HG03354 (cell line): ENCODE measurements around the gene RGP1.

Source experiments
- ATAC-seq: cut with Tn5 transposase; IDR thresholded peaks from one replicate; pipeline ENCODE4 v1.9.1; 2021; ENCODE audit warnings: mild to moderate bottlenecking; ENCODE audit not compliant: unreplicated experiment, poor library complexity, severe bottlenecking

RGP1 gene

DNA sequence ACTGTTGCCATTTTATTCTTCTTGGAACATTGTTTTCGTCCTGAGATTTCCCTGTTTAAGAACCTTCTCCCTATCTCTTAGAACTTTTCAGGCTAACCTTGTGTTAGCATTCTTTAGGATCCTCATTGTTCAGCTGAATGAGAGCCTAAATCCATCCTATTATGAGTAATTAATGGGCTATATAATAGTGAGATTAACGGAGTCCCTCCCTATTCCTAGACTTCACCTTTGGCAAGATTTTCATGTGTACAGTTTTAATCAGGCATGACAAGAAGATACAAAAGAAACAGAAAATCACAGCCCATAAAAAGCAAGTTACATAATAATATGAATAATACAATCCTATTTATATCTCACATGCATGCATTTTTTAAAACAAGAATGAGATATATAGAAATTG, 14.1 kb downstream of the RGP1 start:
- ATAC-seq, result no peak

DNA sequence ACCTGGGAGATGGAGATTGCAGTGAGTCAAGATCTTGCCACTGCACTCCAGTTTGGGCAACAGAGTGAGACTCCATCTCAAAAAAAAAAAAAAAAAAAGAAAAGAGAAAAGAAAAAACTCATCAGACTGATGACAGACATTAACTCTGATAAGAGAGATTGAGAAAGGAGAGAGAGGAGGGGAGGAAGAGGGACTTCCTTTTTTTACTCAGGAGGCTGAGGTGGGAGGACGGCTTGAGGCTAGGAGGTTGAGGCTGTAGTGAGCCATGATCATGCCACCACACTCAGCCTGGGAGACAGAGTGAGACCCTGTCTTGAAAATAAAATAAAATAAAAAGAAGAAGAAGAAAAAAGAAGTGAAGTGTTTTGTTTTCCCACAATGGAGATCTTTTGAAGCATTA, 14.7 kb downstream of the RGP1 start:
- ATAC-seq, result no peak

DNA sequence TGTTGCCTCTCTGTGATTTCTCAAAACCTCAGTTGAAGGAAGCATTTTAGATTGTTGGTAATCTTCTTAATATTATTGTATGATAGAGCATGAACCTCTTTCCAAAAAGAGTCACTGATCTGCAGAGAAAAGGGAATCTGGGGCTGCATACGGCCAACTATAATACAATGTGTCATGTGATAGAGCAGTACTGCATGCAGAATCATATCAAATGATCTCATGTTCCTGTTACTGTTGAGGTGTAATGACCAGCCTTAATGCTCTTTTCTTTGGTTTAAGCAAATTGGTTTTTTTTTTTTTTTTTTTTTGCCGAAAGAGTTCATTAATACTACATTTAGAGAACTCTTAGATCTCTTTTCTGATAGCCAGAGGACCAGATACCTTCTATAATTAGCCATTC, 17.9 kb downstream of the RGP1 start:
- no peak for ATAC-seq

DNA sequence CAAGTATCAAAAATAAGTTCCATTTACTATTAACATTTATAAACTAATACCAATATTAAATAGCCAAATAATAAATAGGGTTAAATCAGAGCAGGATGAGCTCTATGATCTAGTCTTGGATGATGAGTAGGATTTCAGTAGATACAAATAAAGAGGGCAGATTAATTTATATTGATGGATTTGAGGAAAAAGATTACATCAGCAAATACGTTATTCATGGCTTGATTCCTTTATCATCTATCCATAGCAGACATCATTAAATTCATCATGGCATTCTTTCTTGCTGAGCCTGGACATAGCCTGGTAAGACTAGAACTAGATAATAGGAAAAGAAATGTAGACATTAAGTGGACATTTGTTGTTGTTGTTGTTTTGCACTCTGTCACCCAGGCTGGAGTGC, 18.4 kb downstream of the RGP1 start:
- ATAC-seq, result no peak

DNA sequence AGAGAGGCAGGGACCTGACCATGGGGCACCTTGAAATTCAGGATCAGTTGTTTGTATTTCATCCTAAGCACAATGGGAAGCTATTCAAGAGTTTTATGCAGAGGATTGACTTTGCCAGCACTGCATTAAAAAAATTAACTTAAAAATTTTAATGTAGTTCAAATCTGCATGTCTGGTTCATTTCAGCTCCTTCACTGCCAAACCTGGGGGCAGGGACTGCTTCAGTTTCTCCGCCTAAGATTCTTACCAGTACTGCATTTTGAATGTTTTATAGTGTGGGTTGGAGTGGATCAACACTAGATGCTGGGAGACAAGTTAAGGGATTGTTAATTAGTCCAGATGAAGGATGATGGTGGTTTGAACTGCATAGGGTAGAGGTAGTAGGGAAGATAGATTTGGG, 20.7 kb downstream of the RGP1 start:
- no peak for ATAC-seq

DNA sequence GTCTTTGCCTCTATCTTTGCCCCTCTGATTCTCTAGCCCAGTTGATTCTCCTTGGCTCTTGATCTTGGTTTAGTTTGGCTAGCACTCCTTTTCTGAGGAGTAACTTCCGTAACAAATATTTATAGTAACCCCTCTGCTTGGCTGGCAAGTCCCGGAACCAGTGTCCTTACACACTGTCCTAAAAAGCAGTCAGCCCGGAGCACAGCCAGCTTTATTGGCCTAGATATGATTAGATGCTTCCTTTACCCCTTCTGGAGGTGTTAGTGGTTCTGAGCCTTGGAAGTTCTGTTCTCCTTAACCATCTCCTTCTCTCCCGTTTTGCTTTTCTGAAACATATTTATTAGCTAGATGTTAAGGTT, 22.0 kb downstream of the RGP1 start:
- no peak for ATAC-seq

DNA sequence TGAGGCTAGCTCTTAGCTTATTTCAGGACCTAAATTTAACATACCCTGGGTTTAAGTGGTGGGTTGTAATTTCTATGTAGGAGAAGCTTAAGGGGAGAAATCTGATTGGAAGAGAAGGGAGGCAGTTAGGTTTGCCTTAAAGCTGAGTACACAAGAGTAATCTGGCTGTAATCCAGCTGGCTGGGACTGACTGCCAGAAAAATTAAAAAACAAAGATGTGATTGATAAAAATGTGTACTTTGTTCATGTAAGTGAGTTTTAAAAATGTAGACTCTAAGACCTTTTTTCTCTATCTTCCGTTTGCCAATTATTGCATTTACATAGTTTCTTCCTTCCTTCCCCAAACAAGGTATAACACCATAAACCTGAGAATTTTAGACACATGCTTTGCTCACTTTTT, 22.4 kb downstream of the RGP1 start:
- no peak for ATAC-seq

DNA sequence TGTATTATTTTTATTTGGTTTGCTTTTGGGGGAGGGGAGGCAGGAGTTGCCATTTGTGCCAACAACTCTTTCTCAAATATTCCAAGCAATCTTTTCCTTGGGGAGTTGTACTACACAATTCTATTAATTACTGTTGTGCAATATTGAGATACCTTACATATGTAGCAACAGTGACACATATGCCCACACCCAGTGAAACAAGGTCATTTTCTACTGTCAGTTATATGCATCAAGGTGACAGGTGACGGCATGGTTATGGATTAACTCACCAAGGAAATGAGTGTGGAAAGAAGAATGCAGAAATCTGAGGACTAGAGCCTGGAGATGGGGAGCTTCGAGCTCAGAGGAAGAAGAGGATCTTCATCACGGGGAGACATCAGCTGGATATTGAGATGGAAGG, 22.9 kb downstream of the RGP1 start:
- no peak for ATAC-seq

DNA sequence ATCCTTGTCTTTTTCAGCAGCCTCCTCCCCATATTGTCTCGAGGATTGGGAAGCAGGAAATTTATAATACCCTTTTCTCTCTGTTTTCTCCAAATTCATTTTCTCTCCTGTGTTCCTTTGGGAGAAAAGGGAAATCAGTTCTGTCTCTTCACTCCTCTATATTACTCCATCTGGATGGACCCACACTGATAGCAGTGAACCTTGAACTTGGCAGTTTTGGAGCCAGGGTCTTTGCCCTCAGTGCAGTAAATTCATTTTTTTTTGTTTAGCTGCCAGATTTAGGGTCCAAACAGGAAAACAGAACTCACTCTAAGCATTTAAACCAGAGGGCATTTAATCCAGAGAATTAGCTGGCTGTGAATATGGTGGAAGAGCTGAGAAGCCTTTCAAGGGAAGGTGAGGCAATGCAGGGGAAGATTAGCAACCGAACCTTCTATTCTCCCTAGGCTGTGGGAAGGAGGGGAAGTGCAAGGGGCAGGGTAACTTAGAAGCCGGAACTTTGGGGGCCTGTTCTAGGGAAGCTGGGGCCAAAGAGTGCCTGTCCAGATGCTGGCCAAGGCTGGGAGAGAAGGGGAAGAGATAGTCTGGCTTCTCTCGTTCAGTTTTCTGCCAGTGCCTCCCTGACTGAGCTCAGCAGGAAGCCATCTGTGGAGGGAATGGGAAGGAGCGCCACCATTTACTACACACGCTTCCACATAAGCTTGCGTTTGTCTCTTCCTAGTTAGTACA, 26.0 kb downstream of the RGP1 start:
- no peak for ATAC-seq

DNA sequence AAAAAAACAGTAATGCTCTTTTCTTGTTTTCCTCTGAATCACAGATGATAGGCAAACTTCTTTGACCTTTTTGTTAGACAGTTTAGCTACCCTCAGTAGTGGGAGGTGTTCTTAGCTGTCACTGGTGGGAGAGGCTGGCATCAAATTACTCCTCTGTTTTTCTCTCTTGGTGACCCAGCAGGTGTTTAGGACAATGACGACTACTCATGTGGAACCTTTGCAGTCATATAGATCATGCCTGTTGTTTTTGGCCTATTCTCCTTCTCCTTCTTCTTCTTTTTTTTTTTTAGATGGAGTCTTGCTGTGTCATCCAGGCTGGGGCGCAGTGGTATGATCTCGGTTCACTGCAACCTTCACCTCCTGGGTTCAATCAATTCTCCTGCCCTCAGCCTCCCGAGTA, 26.9 kb downstream of the RGP1 start:
- no peak for ATAC-seq

DNA sequence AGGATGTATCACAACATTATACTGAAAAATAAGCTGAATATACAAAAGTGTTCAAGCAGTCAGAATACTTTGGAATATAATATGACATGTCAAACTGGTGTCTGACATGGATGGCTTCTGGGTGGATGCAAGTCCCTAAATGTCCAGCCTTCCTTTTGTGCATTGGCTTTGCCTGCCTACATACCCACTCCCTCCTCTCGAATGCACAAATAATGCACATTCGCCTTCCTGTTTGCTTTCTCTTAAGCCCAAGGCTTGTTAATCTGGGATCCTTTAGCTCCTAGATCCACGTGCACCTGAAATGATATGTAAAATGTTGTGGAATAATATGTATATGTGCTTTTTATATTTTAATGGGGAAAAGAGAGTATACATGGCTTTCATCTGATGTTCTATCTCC, 29.4 kb downstream of the RGP1 start:
- no peak for ATAC-seq

DNA sequence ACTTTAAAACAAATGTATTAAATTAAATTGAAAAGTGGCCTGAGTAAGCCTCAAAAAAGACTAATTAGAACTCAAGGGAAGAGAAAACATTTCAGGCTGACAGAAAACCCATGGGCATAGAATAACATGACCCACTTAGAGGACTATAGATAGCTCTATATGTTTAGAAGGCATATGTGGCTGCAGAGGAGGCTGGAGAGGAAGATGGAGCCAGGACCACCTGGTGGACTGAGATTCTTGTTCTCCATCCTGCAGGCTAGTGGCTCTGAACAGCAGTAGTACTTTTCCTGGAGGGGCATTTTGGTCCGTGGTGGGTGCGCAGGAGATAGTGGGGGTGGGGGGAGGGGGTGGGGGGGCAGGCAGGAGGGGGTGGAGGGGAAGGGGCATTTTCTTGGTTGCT, 32.0 kb downstream of the RGP1 start:
- no peak for ATAC-seq

DNA sequence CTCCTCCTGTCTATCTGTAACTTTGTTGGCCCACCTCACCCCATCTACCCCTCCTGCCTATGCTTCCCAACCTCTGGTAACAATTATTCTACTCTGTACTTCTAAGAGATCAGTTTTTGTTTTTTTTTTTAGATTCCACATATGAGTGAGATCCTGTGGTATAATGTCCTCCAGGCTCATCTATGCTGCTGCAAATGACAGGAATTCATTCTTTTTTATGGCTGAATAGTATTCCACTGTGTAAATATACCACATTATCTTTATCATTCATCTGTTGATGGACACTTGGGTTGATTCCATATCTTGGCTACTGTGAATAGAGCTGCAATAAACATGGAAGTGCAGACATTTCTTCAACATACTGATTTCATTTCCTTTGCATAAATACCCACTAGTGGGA, 34.3 kb downstream of the RGP1 start:
- no peak for ATAC-seq

DNA sequence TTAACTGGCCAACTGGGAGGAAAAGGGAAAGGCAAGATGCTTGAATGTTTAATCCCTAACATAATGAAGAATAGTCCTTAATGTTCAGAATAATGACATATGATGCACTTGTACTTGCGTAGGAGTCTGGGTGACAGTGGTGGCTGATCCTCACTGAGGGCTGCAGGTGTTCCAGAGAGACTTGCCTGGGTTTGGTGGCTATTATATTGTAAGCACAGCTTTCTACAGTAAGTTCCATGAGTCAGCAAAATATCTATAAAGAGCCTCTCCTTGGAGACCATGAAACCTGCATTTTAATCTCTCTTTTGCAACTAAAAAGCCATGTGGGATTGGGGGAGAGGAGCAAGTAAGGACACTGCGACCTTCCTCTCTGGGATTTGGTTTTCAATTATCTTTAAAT, 40.5 kb downstream of the RGP1 start:
- no peak for ATAC-seq

DNA sequence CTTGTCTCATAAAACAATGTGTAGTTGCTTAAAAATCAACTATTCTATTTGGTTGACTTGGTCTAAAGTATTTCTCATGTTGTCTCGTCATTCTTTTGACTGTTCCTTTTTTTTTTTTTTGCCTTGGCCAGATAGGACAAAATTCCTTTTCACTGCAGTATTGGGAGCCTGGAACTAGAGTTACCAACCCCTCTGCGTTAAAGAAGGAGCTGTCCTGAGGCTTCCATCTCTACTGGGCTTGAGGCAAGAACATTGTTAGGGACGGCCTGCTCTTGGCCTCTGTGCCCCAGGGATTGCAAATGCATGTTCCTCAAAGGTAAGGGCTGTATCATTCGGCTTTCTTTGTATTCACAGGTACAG, 40.9 kb downstream of the RGP1 start:
- no peak for ATAC-seq

DNA sequence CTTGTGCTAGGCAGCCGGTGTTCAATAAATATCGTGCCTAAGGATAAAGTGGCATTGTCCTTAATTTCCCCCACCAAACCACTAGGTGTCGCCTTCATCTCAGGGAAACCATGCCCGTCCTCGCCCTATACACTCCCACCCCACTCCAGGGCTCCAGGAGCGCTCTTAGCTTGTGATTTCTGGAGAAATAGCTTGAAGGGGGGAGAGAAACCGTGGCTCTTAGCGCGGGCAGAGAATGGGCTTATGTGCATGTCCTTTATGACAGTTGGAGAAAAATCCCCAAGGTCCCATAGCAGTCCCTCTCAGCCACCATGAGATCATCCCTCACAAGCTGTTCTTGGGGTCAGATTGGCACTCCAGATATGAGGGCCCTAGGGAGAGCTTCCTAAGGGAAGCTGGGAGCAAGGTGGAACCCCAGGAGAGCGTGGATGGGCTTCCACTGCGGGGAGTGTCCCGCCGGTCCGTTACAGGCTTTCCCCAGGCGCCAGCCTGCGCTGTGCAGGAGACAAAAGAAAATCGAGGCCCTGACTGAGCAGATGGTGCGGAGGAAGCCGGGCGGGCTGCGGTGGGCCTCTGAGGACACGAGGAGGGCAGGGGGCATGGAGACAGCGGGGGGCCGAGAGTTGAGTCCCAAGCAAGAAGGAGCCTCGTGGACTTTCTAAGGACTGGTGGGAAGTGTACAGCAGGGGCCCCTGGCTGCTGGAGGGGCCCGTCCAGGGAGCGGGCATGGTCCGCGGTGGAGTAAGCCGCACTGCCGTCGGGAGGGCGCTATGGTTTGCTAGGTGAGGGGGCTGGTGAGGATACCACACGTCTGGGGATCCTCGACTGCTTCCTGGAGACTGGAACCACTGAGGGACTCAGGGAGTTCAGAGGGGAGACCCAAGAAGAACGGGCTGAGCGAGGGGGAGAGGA, 41.6 kb downstream of the RGP1 start:
- ATAC-seq, result no peak

DNA sequence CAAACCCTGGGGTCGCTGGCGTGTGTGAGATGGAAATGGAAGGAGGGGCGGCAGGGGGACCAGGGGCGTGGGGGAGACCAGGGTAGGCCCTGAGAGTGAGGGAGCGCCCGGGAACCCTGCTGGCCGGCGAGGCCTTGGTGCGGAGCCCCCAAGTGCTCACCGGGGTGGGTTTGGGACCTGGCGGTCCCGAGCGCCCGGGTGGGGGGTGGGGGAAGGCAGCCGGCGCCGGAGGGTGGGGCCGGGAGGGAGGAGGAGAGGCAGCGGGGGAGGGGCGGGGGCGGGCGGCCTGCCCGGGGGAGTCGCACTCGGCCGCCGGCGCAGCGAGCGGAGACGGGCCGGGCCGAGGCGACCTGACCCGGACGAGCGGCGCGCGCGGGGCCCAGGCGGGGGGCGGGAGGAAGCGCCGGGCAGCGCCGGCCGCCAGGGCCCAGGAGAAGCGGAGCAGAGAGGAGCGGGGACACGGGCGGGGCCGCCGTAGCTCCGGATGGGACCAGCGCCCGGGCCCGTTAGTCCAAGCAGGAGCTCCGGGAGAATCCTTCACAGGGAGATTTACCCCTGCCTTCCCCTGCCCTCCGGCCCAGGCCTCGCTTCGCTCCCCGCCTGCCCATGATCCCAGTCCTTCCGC, 42.3 kb downstream of the RGP1 start, which contains the start of gene NPR2:
Gene NPR2, plus strand, starts transcription at position 295 of the 625 bp plus-strand sequence. CDS start 818 bp downstream, outside the sequence.
- no peak for ATAC-seq

DNA sequence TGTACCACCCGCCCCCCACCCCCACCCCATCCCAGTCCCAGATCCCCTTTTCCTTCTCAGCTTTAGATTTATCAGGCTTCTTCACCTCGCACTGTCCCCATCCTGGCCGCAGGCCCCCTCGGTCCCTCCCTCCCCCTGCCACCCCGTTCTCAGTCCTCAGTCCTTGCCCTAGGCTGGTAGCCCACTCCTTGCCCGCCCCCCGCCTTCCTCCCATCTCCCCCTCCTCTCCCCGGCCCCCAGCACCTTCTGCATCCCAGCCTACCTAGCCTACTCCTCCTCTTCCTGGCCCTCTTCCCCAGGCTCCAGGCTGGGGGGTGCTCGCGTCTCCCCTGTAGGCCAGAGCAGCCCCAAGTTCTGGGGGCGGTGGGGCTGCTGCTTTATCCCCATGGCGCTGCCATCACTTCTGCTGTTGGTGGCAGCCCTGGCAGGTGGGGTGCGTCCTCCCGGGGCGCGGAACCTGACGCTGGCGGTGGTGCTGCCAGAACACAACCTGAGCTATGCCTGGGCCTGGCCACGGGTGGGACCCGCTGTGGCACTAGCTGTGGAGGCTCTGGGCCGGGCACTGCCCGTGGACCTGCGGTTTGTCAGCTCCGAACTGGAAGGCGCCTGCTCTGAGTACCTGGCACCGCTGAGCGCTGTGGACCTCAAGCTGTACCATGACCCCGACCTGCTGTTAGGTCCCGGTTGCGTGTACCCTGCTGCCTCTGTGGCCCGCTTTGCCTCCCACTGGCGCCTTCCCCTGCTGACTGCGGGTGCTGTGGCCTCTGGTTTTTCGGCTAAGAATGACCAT, 43.1 kb downstream of the RGP1 start:
- no peak for ATAC-seq

DNA sequence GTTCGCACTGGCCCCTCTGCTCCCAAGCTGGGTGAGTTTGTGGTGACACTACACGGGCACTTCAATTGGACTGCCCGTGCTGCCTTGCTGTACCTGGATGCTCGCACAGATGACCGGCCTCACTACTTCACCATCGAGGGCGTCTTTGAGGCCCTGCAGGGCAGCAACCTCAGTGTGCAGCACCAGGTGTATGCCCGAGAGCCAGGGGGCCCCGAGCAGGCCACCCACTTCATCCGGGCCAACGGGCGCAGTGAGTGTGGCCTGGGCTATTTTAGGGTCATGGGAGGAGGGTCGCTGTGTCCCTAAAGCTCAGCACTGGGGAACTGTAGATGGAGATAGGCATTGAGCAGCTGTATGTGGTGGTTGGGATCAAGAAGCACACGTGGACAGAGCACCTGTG, 43.7 kb downstream of the RGP1 start:
- no peak for ATAC-seq

DNA sequence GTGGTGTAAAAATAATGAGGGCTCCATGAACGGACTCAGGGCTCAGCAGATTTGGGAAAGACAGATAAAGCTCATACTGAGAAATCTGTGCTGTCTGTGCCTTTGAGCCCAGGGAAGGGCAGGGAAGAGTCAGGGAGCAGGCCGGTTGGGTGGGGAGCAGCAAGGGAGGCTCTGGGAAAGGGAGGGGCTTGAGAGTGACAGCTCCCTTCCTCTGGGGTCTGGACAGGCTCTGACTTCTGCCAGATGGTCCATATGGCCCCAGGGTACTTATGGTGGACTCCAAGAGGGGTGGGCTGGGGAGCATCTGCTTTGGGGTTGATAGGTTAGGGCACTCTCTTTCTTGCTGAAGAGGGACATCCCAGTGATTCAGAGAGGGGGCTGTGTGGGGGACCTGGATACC, 44.4 kb downstream of the RGP1 start:
- ATAC-seq, result no peak
